Anterior cingulate cortex (tissue), 58 donors: ENCODE data around the gene PTX4.
"Not testable (repeated sequence)": the region's sequence is repeated elsewhere in the genome, so short reads cannot be mapped to it uniquely, and the experiment has no call there.

Source experiments
- DNase-seq, 58 donors: peaks; one replicate each; lab custom pipeline; 2025; lab: John Stamatoyannopoulos, UW

PTX4 gene

GRCh38 chr16:1447965-1448364 lies 40.8 kb downstream of the PTX4 start:
- no peak for DNase-seq

DNA sequence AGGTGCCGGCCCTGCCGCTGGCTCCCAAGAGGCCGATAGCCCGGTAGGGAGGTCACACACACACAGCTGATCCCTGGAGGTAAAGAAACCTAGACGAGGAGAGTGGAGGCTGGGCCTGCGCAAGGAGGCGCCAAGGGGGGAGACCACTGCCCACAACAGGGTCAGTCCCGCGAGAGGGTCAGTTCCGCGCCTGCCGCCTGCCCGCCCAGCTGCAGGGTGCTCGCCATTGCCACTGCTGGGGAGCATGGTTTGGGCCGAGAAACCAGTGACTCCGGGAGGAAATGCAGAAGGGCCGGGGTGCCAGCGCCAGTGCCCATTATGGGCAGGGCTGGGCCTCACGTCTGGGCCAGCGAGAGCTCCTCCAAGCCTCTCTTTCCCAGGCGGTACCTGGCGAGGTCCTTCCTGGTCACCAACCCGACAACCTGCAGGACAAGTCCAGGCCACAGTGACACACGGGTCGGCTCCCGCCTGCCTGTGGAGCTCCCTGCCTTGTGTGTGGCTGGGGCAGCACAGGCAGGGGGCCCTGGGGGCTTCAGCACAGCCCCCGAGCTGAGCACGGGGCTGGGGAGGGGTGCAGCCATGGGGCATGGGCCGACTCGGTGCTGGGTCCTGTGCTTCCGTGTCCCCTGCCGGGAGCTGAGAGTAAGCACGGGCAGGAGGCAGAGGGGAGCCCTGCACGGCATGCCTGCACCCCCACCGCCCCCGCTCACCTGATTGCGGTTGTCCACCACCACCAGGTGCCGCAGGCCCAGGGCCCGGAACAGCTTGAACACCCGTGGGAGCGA lies 42.3 kb downstream of the PTX4 start:
- no peak for DNase-seq

DNA sequence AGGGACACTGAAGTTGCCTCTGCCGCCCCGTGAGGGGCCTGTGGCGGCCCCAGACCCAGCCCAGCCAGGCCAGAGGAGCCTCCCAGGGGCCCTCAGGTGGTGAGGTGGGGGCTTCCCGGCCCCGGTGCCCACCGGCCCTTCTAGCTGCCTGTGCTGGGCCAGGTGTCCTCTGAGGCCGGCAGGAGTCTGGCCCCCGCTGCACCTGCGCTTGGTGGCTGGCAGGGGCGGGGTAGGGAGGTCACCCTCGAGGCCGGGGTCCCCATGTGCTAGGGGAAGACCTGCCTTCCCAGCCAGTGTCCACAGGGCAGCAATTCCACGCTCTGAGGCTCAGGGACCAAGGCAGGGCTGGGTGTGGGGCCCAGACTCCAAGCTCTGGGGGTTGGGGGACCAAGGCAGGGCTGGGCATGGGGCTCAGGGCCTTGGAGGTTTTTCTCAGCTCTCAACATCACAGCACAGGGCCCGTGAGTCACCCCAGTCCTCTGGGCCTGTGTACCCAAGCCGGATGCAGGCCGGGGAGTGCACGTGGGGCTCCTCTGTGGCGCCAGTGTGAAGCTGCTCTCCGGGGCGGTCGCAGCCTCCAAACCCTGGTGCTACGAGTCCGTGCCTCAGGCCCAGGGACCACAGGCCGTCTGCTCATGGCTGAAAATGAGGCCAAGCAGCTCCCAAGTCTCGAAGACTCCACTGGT lies 43.1 kb downstream of the PTX4 start:
- no peak for DNase-seq

- no peak for DNase-seq
These were observed 43.8 kb downstream of the PTX4 start for GRCh38 chr16:1444730-1445517.

GRCh38 chr16:1443980-1444729 lies 44.6 kb downstream of the PTX4 start, which contains the start of gene CCDC154:
TSS of gene CCDC154 (minus strand) at chr16:1444556. CDS start at chr16:1444322, 234 bp downstream.
- no peak for DNase-seq

DNA sequence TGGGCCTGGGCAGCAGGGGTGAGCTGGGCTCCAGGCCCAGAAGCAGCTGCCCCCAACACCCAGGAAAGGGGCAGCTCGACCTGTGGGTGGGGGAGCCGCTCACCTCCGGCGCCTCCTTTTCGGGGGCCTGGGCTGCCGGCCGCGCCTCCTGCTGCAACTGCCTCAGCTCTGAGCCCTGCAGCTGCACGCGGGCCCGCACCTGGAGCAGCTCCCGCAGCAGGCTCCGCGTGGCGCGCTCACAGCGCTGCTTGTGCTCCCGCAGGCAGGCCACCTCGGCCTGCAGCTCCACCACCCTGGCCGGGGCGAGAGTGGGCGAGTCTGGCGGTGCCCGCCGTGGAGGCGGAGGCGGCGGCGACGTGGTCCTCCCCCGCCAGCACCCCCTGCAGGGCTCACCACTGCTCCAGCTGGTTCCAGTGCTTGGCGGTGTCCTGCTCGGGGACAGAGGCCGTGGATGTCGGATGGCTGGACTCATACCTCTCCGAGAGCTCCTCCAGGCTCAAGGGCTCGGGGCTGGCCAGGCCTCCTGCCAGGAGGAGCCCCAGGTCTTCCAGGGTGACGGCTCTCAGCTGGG lies 45.3 kb downstream of the PTX4 start:
- no peak for DNase-seq

DNA sequence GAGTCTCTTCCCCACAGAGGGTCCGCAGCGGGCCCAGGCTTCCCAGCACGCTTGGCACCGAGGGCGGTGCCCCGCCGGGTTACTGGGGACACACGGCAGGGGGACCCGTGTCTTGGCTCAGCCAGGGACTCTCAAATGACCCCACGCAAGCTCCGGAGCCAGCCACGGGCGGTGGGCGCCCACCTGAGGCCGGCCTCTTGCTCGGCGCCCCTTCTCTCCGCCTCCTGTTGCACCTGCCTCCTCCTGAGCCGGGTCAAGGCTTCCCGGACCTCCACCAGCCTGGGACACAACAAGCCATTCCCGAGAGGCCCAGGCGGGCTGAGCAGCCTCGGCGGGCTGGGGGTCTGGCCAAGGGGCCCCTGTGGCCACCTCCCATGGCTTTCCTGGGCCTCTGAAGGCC lies 46.0 kb downstream of the PTX4 start:
- DNase-seq: no peak

- no peak for DNase-seq
These were observed 47.3 kb downstream of the PTX4 start for GRCh38 chr16:1441391-1441829.

- DNase-seq: not testable (repeated sequence)
These were observed 49.1 kb downstream of the PTX4 start for GRCh38 chr16:1439699-1440074.

- DNase-seq: no peak
These were observed 49.6 kb downstream of the PTX4 start for GRCh38 chr16:1439058-1439698.

DNA sequence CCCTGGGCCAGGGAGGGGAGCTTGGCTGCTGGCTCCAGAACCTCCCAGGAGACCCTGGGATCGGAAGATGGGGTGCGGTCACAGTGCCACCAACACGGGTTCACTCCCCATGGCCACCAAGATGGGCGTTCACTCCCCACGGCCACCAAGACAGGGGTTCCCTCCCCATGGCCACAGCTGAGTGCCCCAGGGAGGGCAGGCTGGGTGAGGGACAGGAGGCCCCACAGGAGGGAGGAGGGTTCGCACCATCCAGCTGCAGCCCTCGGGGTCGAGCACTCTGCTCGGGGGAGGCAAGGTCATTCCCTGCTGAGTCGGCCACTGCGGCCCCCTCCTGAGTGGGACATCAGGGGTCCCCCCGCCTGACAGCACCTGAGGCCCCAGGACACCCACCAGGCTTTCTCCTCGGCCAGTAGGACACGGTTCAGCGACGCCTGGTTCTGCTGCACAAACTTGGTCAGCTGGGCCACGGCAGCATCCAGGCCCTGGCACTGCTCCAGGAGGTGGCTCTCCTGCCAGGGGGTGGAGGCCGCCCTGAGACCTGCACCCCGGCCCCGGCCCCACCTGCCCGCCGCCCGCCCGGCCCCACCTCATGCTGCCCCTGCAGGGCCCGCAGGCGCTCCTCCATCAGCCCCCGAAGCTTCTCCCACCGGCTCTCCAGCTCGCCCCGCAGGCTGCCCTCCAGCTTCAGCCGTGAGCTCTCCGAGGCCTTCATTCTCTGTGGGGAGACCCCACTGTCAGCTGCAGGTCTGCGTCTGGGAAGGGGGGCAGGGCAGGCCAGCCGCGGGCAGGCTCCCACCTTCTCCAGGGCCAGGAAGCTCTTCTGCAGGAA lies 50.3 kb downstream of the PTX4 start:
- no peak for DNase-seq

DNA sequence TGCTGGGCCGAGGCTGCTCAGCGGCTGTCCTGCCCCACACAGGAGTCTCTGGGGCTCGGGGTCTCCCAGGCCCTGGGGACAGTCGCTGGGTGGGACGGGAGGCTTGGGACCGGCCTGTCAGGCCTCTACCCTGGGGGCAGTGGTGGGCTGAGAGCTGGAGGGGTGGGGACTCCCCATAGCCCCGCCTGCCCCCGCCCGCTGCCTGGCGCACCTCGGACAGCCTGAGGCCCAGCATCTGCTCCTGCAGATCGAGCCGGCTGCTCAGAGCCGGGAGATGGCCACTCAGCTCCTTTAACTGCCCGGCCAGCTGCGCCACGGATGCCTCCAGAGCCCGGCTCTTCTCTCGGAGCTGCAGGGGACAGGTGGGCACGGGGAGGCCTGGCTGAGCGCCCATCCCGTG lies 51.1 kb downstream of the PTX4 start:
- no peak for DNase-seq

- no peak for DNase-seq
These were observed 51.9 kb downstream of the PTX4 start for GRCh38 chr16:1436731-1437355.

GRCh38 chr16:1435921-1436697 lies 52.6 kb downstream of the PTX4 start:
- no peak for DNase-seq
